K562 (cell line): ENCODE data around the gene CLDN5. TPM values are rescaled to one million over a fixed set of nuclear protein-coding genes. Genes with fewer than 3 reads are reported as not detected.

Source experiments
- ELF4 ChIP-seq: fragments of 450-650 bp; formaldehyde crosslinking; IDR thresholded peaks from 2 replicates; pipeline ENCODE4 v1.4.0; 2022; ENCODE audit warnings: missing genetic modification characterization
- KLF6 ChIP-seq: fragments of 250-450 bp; sonication (Bioruptor Pico); IDR thresholded peaks from 2 replicates; pipeline ENCODE4 v1.4.0; 2020; ENCODE audit warnings: mild to moderate bottlenecking, moderate library complexity, borderline replicate concordance
- MCM3 ChIP-seq: fragments of 450-650 bp; IDR thresholded peaks from 2 replicates; pipeline ENCODE4 v1.6.1; 2016
- SAP30 ChIP-seq: fragments of 200-600 bp; sonication (generic); IDR thresholded peaks from 2 replicates; pipeline ENCODE4 v1.6.1; 2012; ENCODE audit warnings: borderline replicate concordance, low read depth, mild to moderate bottlenecking, moderate library complexity, low read length, control low read depth, inconsistent platforms; ENCODE audit not compliant: insufficient read depth, poor library complexity, severe bottlenecking
- polyA plus RNA-seq, 8 experiments: library from polyadenylated mRNA; depleted of rRNA in 4 of 8; stranded (reverse) in 5 of 8; unstranded in 3 of 8; fragments of >200 nt; fragmentation: Nextera tagmentation in 2 of 8; fragmentation: Illumina TruSeq in 1 of 8; extraction: Ambion mirVana in 2 of 8; extraction: Trizol in 1 of 8; gene quantifications; 2 replicates each; pipeline versions ENCODE4 v1.2.1 to v1.2.3, GENCODE V29; 2011 to 2014; ENCODE audit warnings: inconsistent platforms in 1 of 8, missing spikeins in 1 of 8
- total RNA-seq, 7 experiments: library from RNA; depleted of rRNA in 6 of 7; stranded (reverse); fragments of >200 nt in 6 of 7; fragmentation: Illumina TruSeq in 2 of 7; extraction: Trizol in 2 of 7; gene quantifications; 2 replicates each; pipeline versions ENCODE4 v1.2.1 to v1.2.3, GENCODE V29; 2011 to 2021; ENCODE audit warnings: low replicate concordance in 1 of 7
- TF ChIP-seq, protein P1 (sequence below), 2 experiments: fragments of 450-650 bp; IDR thresholded peaks; 2 replicates each; pipeline ENCODE4 v1.6.1; 2016; ENCODE audit warnings: mild to moderate bottlenecking in 2 of 2, borderline replicate concordance in 1 of 2, low read depth in 1 of 2, moderate library complexity in 1 of 2
- TF ChIP-seq, protein P2 (sequence below): fragments of 250-450 bp; sonication (Bioruptor Pico); IDR thresholded peaks from 2 replicates; pipeline ENCODE4 v1.4.0; 2020
- TF ChIP-seq, protein P3 (sequence below): sonication (generic); formaldehyde crosslinking; IDR thresholded peaks from 2 replicates; pipeline ENCODE4 v1.8.0; 2022; ENCODE audit warnings: missing genetic modification reagents, mild to moderate bottlenecking, moderate library complexity, borderline replicate concordance
- TF ChIP-seq, protein P4 (sequence below): fragments of 200-800 bp; sonication (Bioruptor generic); IDR thresholded peaks from 2 replicates; pipeline ENCODE4 v1.6.1; 2017; ENCODE audit warnings: missing genetic modification characterization, missing compliant biosample characterization

CLDN5 gene
- total and polyA plus RNA-seq, 9 of the 15 experiments (the other 6 are each of a cell fraction or from before 2014, with no cell fraction given) = 0.20 TPM; not detected in 8

DNA sequence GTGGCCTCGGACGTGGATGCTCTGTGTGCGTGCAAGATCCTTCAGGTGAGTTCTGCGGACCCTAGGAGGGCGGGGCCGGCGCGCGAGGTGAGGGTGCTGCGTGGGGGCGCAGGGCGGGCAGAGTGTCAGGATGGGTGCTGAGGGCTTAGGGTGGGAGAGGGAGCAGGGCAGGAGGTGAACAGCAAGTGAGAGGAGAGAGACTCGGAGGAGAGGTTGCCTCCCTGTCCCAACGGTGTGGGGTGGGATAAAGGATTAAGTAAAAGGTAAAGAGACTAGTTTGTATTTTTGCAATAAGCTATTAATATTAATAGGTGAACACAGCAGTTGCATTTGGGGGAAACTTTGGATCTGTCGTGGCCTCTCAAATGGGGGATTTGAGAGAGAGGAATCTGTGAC is 44.0 kb downstream of the CLDN5 start (continued):
- TF ChIP-seq, protein P1, sequence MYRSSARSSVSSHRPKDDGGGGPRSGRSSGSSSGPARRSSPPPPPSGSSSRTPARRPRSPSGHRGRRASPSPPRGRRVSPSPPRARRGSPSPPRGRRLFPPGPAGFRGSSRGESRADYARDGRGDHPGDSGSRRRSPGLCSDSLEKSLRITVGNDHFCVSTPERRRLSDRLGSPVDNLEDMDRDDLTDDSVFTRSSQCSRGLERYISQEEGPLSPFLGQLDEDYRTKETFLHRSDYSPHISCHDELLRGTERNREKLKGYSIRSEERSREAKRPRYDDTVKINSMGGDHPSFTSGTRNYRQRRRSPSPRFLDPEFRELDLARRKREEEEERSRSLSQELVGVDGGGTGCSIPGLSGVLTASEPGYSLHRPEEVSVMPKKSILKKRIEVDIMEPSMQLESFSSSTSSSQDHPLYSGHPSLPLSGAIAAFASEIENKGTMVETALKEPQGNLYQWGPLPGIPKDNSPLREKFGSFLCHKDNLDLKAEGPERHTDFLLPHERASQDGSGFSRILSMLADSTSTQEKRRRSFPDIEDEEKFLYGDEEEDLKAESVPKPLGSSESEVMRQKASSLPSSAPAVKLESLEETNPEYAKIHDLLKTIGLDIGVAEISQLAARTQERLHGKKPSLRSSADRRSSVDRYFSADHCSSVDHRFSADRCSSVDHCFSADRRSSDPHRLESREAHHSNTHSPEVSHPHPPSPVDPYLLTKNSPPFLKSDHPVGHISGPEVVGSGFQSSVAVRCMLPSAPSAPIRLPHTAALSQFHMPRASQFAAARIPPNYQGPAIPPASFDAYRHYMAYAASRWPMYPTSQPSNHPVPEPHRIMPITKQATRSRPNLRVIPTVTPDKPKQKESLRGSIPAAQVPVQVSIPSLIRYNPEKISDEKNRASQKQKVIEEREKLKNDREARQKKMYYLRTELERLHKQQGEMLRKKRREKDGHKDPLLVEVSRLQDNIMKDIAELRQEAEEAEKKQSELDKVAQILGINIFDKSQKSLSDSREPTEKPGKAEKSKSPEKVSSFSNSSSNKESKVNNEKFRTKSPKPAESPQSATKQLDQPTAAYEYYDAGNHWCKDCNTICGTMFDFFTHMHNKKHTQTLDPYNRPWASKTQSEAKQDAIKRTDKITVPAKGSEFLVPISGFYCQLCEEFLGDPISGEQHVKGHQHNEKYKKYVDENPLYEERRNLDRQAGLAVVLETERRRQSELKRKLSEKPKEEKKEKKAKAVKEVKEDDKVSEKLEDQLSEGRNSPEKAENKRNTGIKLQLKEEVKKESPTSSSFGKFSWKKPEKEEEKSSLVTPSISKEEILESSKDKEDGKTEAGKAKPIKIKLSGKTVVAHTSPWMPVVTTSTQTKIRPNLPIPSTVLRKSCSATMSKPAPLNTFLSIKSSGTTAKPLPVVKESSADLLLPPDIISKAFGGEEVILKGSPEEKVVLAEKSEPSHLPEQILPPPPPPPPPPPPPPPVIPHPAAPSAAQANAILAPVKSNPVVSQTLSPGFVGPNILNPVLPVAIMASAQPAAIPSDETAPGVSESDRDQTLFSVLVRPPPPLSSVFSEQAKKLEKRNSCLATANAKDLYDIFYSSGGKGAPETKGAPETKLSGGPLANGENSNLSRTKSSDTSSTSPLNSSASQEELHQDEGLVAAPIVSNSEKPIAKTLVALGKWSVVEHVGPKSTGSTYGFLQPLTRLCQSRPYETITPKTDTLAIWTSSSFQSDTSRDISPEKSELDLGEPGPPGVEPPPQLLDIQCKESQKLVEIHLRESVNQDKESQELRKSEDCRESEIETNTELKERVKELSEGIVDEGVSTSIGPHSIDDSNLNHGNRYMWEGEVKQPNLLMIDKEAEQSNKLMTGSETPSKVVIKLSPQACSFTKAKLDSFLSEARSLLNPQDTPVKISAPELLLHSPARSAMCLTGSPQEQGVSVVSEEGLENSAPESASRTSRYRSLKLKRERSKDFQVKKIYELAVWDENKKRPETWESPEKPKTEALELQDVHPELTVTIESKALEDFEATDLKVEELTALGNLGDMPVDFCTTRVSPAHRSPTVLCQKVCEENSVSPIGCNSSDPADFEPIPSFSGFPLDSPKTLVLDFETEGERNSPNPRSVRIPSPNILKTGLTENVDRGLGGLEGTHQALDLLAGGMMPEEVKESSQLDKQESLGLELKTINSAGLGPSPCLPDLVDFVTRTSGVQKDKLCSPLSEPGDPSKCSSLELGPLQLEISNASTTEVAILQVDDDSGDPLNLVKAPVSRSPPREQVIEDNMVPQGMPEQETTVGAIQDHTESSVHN (IDR thresholded peaks at IDR 0.05; ENCODE audit: borderline replicate concordance in 1 of 2, low read depth in 1 of 2) = no peak
- TF ChIP-seq MCM3 (no peak), SAP30 (no peak), KLF6 (CRISPR knock-in tag) (0 out of 2 replicates have a peak, but pooled peaks have one; percentile 28), ELF4 (CRISPR knock-in tag) (peak; percentile 92)
- TF ChIP-seq, protein P2, sequence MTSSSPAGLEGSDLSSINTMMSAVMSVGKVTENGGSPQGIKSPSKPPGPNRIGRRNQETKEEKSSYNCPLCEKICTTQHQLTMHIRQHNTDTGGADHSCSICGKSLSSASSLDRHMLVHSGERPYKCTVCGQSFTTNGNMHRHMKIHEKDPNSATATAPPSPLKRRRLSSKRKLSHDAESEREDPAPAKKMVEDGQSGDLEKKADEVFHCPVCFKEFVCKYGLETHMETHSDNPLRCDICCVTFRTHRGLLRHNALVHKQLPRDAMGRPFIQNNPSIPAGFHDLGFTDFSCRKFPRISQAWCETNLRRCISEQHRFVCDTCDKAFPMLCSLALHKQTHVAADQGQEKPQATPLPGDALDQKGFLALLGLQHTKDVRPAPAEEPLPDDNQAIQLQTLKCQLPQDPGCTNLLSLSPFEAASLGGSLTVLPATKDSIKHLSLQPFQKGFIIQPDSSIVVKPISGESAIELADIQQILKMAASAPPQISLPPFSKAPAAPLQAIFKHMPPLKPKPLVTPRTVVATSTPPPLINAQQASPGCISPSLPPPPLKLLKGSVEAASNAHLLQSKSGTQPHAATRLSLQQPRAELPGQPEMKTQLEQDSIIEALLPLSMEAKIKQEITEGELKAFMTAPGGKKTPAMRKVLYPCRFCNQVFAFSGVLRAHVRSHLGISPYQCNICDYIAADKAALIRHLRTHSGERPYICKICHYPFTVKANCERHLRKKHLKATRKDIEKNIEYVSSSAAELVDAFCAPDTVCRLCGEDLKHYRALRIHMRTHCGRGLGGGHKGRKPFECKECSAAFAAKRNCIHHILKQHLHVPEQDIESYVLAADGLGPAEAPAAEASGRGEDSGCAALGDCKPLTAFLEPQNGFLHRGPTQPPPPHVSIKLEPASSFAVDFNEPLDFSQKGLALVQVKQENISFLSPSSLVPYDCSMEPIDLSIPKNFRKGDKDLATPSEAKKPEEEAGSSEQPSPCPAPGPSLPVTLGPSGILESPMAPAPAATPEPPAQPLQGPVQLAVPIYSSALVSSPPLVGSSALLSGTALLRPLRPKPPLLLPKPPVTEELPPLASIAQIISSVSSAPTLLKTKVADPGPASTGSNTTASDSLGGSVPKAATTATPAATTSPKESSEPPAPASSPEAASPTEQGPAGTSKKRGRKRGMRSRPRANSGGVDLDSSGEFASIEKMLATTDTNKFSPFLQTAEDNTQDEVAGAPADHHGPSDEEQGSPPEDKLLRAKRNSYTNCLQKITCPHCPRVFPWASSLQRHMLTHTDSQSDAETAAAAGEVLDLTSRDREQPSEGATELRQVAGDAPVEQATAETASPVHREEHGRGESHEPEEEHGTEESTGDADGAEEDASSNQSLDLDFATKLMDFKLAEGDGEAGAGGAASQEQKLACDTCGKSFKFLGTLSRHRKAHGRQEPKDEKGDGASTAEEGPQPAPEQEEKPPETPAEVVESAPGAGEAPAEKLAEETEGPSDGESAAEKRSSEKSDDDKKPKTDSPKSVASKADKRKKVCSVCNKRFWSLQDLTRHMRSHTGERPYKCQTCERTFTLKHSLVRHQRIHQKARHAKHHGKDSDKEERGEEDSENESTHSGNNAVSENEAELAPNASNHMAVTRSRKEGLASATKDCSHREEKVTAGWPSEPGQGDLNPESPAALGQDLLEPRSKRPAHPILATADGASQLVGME (CRISPR knock-in tag) = 0 out of 2 replicates have a peak, but pooled peaks have one; percentile 80
- TF ChIP-seq, protein P3, sequence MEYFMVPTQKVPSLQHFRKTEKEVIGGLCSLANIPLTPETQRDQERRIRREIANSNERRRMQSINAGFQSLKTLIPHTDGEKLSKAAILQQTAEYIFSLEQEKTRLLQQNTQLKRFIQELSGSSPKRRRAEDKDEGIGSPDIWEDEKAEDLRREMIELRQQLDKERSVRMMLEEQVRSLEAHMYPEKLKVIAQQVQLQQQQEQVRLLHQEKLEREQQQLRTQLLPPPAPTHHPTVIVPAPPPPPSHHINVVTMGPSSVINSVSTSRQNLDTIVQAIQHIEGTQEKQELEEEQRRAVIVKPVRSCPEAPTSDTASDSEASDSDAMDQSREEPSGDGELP (CRISPR knock-in tag) = no peak
- TF ChIP-seq, protein P4, sequence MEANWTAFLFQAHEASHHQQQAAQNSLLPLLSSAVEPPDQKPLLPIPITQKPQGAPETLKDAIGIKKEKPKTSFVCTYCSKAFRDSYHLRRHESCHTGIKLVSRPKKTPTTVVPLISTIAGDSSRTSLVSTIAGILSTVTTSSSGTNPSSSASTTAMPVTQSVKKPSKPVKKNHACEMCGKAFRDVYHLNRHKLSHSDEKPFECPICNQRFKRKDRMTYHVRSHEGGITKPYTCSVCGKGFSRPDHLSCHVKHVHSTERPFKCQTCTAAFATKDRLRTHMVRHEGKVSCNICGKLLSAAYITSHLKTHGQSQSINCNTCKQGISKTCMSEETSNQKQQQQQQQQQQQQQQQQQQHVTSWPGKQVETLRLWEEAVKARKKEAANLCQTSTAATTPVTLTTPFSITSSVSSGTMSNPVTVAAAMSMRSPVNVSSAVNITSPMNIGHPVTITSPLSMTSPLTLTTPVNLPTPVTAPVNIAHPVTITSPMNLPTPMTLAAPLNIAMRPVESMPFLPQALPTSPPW = no peak
